Muscle layer of duodenum (tissue), 2 donors: Measurements from ENCODE around the gene USH1C.

Experiments used
- H3K27ac ChIP-seq: one replicate; pipeline ENCODE4 v1.7.0; 2013; ENCODE audit warnings: mild to moderate bottlenecking, low read length
- H3K27me3 ChIP-seq: one replicate; pipeline ENCODE4 v1.7.0; 2013; ENCODE audit warnings: low read depth, mild to moderate bottlenecking, control low read depth, low read length
- H3K36me3 ChIP-seq, 2 donors: one replicate each; pipeline ENCODE4 v1.7.0; 2013; ENCODE audit warnings: low read length in 2 of 2, control low read depth in 1 of 2, mild to moderate bottlenecking in 1 of 2; ENCODE audit not compliant: insufficient read depth in 2 of 2, control insufficient read depth in 1 of 2
- H3K4me1 ChIP-seq, 2 donors: one replicate each; pipeline ENCODE4 v1.7.0; 2013; ENCODE audit warnings: low read length in 2 of 2, mild to moderate bottlenecking in 2 of 2, control low read depth in 1 of 2, moderate library complexity in 1 of 2; ENCODE audit not compliant: insufficient read depth in 2 of 2, control insufficient read depth in 1 of 2
- H3K4me3 ChIP-seq, 2 donors: one replicate each; pipeline ENCODE4 v1.7.0; 2013; ENCODE audit warnings: low read length in 2 of 2, low read depth in 1 of 2, mild to moderate bottlenecking in 1 of 2
- H3K9me3 ChIP-seq, 2 donors: one replicate each; pipeline ENCODE4 v1.7.0; 2013; ENCODE audit warnings: low read length in 2 of 2, control low read depth in 1 of 2, mild to moderate bottlenecking in 1 of 2; ENCODE audit not compliant: control insufficient read depth in 1 of 2
- donor health status: healthy.

USH1C gene

DNA sequence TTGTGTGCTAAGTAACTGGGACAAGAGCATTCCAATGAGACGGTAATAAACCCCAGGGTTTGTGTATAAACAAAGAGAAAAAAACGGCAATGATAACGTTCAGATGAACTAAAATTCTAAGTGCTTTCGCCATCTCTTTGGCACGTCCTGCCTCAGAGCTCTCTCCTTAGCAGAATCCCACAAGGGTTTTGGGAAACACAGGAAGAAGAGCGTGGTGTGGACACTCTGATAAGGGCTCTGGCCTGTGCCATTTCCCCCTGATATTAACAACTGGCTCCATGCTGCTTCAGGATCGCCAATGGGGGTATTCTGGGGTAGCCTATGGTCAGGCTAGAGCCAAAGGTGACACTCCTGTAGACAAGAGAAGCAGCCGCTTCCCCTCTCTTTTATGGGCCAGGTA is 85.9 kb downstream of the USH1C start:
- Histone ChIP-seq H3K9me3 (no peaks in the 10 kb centered on the region), H3K27ac (no peak overlapping the region), H3K36me3 (no peaks in the 10 kb centered on the region), H3K4me1 (no peaks in the 10 kb centered on the region), H3K4me3 (no peak overlapping the region), H3K27me3 (no peaks in the 10 kb centered on the region)

DNA sequence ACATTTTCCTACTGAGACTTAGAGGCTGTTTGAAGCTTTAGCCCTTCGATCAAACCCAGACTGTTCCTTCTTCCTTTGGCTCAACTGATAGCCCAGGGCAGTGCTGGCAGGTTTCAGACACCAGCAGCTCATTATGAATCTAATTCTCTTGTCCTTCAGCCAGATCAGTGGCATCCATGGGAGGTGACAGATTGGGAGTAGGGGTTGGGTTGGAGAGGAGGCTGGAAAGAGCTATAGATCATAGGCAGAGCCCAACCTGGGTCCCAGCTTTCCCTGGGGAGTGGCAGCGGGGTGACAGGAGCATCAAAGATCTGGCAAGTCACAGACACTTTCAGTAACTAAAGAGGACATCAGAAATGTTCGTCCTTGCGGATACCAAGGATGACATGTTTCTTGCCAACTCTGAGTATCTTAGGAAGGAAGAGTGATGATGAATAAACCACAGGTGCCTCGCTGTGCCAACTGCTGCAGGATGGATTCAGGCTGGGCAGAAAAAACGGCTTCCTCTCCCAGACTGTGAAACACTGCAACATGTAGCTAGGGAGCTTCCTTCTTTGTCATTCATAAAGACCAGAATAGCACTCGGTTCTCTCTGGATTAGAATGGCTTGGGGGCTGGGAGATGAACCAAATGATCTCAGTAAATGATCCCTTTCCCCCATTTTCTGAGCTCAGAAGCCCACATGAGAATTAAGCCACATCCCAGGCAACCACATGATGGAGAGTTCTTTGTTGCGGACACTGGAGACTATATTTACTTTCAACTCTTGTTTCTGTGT is 86.6 kb downstream of the USH1C start:
- H3K4me3 ChIP-seq: no peak overlapping the region
- no peaks in the 10 kb centered on the region for H3K4me1 ChIP-seq
- no peak overlapping the region for H3K27ac ChIP-seq
- H3K27me3 ChIP-seq: no peaks in the 10 kb centered on the region
- no peaks in the 10 kb centered on the region for H3K36me3 ChIP-seq
- no peaks in the 10 kb centered on the region for H3K9me3 ChIP-seq

DNA sequence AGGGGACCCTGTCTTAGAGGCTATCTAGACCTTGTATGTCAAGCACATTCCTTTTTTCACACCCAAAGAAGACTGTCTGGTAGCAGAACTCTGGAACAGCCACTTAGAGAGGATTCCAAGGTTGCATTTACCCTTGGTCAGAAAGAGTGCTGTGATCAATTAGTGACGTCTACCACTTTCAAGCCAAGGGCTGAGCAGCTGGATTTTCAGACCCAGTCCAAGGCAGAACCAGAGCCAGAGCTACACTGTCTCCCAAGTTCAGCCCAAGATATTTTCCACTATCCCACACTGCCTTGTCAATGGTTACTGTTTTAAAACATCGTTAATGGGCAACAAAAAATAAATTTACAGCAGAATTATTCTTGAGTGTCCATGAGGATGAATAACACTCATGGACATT is 91.5 kb downstream of the USH1C start:
- H3K4me3 ChIP-seq: no peak overlapping the region
- no peaks in the 10 kb centered on the region for H3K27me3 ChIP-seq
- H3K27ac ChIP-seq: no peak overlapping the region
- no peaks in the 10 kb centered on the region for H3K9me3 ChIP-seq
- no peaks in the 10 kb centered on the region for H3K4me1 ChIP-seq
- H3K36me3 ChIP-seq: no peaks in the 10 kb centered on the region

DNA sequence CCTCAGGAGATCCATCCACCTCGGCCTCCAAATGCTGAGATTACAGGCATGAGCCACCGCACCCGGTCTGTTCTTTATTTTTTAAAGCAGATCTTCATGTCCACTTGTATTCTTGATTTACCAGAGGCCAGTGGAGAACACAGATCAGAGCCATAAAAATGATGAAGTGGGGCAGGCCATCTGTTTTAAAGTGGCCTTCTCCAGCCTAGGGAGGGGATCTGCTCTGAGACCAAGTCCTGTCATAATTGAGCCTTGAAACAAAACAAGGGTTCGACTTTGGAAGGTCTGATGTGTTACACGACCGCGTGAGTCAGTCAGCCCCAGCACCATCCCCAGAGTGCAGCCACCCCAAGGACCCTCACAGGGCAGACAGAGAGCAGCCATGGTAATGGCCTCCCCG is 95.1 kb downstream of the USH1C start:
- Histone ChIP-seq H3K27me3 (no peaks in the 10 kb centered on the region), H3K4me1 (no peaks in the 10 kb centered on the region), H3K36me3 (no peaks in the 10 kb centered on the region), H3K27ac (no peak overlapping the region), H3K4me3 (no peak overlapping the region), H3K9me3 (no peaks in the 10 kb centered on the region)

DNA sequence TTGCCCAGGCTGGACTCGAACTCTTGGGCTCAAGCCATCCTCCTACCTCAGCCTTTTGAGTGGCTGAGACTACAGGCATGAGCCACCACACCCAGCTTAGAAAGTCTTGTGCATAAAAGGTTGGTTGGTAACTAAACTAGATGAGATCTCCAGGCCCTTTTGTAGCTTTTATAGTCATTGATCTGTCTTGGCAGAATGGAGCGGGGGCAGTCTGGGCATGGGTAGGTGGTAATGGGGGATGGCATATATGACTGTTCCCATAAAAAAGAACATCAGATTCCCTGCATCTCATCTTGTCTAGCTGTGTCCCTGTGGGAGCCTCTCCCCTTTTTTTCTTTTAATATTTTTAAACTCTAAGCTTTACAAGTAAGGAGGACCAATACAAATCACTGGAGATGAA is 97.7 kb downstream of the USH1C start:
- no peaks in the 10 kb centered on the region for H3K27me3 ChIP-seq
- no peak overlapping the region for H3K27ac ChIP-seq
- no peak overlapping the region for H3K4me3 ChIP-seq
- H3K36me3 ChIP-seq: no peaks in the 10 kb centered on the region
- H3K4me1 ChIP-seq: no peaks in the 10 kb centered on the region
- peaks cover 0 to 3% of the 10 kb centered on the region in 2 donors for H3K9me3 ChIP-seq

DNA sequence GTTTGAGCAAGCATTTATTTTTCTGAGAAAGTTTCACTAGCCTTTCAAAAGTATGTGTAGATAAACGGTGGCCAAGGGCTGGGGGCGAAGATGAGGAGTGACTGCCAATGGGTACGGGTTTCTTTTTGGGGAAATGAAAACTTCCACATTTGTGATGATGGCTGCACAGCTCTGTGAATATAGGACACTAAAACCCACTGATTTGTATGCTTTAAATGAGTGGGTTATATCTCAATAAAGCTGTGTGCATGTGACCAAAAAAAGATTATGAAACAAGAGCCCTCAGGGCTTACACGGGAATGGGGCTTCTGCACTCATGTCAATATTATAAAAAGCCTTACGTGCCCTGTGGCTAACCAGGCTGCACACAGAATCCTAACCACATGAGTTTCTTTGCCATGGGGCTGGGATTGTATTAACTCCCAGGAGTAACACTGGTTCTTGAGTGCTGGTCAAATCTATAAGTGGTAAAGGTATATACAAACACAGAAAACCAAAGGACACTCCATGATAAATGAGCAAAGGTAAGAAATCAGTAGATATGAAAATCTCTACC is 98.9 kb downstream of the USH1C start:
- Histone ChIP-seq H3K27me3 (no peaks in the 10 kb centered on the region), H3K9me3 (peaks cover 0 to 3% of the 10 kb centered on the region in 2 donors), H3K4me3 (no peak overlapping the region), H3K4me1 (no peaks in the 10 kb centered on the region), H3K36me3 (no peaks in the 10 kb centered on the region), H3K27ac (no peak overlapping the region)

DNA sequence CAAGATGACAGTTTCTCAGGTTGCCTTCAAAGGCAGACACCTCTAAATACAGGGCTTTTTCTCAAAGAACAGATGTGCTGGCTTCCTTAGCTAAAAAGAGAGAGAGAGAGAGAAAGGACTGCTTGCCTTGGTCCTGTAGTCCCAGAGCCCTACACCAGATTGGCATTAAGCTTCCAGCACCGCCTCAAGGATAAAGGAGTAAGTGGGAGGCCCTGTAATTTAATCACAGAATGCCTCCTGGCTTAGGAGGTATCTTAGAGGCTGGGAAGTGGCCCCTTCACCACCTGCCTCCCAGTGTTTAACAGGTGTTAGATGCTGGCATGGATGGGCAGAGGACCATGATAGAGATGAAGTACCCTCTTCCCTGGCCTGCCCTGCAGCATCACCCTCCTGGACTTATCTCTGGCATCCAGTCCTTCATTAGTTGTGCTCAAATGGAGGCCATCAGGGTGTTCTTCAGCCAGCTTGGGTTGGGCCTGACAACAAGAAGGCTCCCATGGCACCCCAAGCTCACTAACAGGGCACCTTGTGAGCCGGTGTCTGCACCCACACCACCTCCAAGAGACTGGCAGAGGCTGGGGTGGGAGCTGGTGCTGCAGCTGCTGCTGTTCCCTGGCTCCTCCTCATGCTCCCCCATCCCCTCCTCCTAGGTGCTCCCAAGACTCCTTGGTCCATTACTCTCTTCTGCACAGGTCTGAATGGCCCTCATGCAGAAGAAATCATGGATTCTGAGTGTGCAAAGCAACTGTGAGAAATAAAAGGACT is 100.1 kb downstream of the USH1C start:
- peaks cover 0 to 3% of the 10 kb centered on the region in 2 donors for H3K9me3 ChIP-seq
- no peaks in the 10 kb centered on the region for H3K36me3 ChIP-seq
- no peak overlapping the region for H3K27ac ChIP-seq
- H3K27me3 ChIP-seq: no peaks in the 10 kb centered on the region
- H3K4me3 ChIP-seq: no peak overlapping the region
- no peaks in the 10 kb centered on the region for H3K4me1 ChIP-seq
